SU-DHL-6 (cell line): ENCODE measurements around the gene SLC9A9.

ENCODE experiments used
- CTCF ChIP-seq: fragments of 200-600 bp; sonication (generic); IDR thresholded peaks from one replicate; pipeline ENCODE4 v1.5.1; 2017; ENCODE audit warnings: antibody characterized with exemption, mild to moderate bottlenecking, low read length, moderate library complexity; ENCODE audit not compliant: insufficient read depth, poor library complexity, severe bottlenecking
- EZH2phosphoT487 ChIP-seq: fragments of 200-600 bp; sonication (generic), shearing (Covaris generic); conservative IDR thresholded peaks from 2 replicates; pipeline ENCODE4 v1.6.1; 2018; ENCODE audit warnings: mild to moderate bottlenecking, antibody characterized with exemption, low read length, moderate library complexity, mixed read lengths

GRCh38 chr3:143239031-143239430, 609.2 kb downstream of the SLC9A9 start:
- TF ChIP-seq CTCF (no peak), EZH2phosphoT487 (no peak)
